ENCODE results near the gene TBC1D16. TPM values are rescaled to one million over a fixed set of nuclear protein-coding genes. Genes with fewer than 3 reads are reported as not detected.

The TBC1D16 gene
- total RNA-seq, 1 donor, result 68.8 TPM

DNA sequence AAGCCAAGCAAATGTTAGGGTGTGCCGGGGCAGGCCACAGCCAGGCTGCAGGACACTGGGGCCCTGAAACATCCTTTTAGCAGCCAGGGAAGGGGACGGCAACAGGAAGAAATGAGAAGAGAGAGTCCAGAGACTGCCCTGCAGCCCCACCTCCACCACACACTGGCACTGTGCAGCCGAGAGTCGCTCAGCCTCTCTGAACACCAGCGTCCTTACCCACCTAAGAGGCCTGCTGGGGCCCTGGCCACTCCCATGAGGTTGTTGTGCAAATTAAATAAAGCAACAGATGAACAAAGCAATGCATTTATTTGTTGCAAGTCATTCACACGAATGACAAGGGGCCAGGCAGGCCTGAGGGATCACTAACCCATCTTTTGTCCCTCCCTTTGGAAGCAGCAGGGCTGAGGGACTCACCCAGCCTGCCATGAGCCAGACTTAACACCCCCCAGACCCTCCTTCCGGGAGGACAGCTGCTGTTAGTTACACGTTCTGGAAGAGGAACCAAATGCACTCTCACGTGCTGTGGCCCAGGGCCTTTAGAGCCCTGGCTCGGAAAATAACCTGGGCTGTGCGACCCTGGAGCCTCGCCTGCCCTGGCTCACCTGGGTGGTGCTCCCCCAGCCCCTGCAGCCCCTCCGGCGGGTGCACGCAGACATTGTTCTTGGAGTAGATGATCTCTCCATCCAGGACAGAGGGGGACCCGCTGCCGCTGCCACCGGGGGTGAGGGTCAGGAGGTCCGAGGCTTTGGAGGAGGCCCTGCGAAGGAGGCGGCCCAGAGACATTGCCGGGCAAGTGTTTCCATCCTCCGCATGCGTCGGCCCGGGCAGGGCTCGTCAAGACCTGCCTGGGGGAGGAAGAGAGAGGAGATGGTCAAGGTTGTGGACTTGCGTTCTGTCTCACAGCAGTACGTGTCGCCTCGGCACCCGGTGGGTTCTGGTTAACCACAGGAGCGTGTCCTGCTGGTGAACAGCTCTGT lies 22.6 kb downstream of the TBC1D16 start:
- H3K36me3 ChIP-seq (ENCODE audit: insufficient read depth, low read length), result peaks cover 7% of the 10 kb centered on the region
- H3K4me1 ChIP-seq (ENCODE audit: insufficient read depth, low read length), result peaks cover 4% of the 10 kb centered on the region
- H3K9me3 ChIP-seq (ENCODE audit: low read depth, low read length), result no peaks in the 10 kb centered on the region
- peaks cover 16% of the 10 kb centered on the region for H3K79me2 ChIP-seq (ENCODE audit: insufficient read depth, low read length)
- peak; percentile 69 for DNase-seq (ENCODE audit: insufficient read length, low spot score, missing footprints)
- H3K27me3 ChIP-seq (ENCODE audit: insufficient read depth, low read length), result no peaks in the 10 kb centered on the region
- peaks cover 16% of the 10 kb centered on the region for H4K20me1 ChIP-seq (ENCODE audit: insufficient read depth, low read length)
- no peak overlapping the region for H3K27ac ChIP-seq (ENCODE audit: low read depth, low read length)
- H2AFZ ChIP-seq (ENCODE audit: low read length), result no peak overlapping the region
- H3K4me2 ChIP-seq (ENCODE audit: insufficient read depth, low read length), result no peak overlapping the region
- no peak overlapping the region for H3K4me3 ChIP-seq (ENCODE audit: insufficient read depth, low read length)
- TF ChIP-seq, protein P1, sequence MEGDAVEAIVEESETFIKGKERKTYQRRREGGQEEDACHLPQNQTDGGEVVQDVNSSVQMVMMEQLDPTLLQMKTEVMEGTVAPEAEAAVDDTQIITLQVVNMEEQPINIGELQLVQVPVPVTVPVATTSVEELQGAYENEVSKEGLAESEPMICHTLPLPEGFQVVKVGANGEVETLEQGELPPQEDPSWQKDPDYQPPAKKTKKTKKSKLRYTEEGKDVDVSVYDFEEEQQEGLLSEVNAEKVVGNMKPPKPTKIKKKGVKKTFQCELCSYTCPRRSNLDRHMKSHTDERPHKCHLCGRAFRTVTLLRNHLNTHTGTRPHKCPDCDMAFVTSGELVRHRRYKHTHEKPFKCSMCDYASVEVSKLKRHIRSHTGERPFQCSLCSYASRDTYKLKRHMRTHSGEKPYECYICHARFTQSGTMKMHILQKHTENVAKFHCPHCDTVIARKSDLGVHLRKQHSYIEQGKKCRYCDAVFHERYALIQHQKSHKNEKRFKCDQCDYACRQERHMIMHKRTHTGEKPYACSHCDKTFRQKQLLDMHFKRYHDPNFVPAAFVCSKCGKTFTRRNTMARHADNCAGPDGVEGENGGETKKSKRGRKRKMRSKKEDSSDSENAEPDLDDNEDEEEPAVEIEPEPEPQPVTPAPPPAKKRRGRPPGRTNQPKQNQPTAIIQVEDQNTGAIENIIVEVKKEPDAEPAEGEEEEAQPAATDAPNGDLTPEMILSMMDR (IDR thresholded peaks at IDR 0.05; ENCODE audit: extremely low read depth, low read depth, low read length), result no peak

DNA sequence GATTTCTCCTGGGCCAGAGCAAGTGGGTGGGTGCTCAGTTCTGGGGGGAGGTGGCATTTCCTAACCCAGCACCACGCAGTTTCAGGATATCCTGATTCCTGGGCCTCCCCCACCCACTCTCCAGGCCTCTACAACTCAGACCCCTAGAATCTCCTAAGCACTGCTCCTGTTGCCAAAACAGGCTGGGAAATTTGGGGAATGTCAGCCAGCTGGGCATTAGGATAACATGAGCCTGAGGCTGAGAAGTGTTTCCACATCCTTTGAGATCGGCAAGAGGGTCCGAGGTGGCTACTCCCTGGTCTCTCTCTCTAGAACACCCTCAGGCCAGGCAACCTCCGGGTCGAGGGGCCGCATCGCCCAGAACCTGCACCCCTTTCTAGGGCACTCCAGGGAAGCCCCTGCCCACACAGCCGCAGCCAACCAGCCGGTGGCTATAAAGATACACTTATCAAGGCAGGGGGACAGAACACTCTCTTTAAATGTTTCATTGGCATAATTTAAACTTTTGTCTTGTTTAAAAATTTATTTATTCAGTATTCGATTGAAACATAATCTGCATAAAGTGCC lies 23.6 kb downstream of the TBC1D16 start:
- DNase-seq (ENCODE audit: insufficient read length, low spot score, missing footprints), result peak; percentile 80
- Histone ChIP-seq H3K4me1 (ENCODE audit: insufficient read depth, low read length) (peaks cover 4% of the 10 kb centered on the region), H3K4me2 (ENCODE audit: insufficient read depth, low read length) (no peak overlapping the region), H3K27me3 (ENCODE audit: insufficient read depth, low read length) (no peaks in the 10 kb centered on the region), H3K36me3 (ENCODE audit: insufficient read depth, low read length) (peaks cover 7% of the 10 kb centered on the region), H4K20me1 (ENCODE audit: insufficient read depth, low read length) (peaks cover 18% of the 10 kb centered on the region), H2AFZ (ENCODE audit: low read length) (no peak overlapping the region), H3K27ac (ENCODE audit: low read depth, low read length) (no peak overlapping the region), H3K9me3 (ENCODE audit: low read depth, low read length) (no peaks in the 10 kb centered on the region), H3K4me3 (ENCODE audit: insufficient read depth, low read length) (no peak overlapping the region), H3K79me2 (ENCODE audit: insufficient read depth, low read length) (peaks cover 14% of the 10 kb centered on the region)
- TF ChIP-seq, protein P1 (IDR thresholded peaks at IDR 0.05; ENCODE audit: extremely low read depth, low read depth, low read length), result no peak

DNA sequence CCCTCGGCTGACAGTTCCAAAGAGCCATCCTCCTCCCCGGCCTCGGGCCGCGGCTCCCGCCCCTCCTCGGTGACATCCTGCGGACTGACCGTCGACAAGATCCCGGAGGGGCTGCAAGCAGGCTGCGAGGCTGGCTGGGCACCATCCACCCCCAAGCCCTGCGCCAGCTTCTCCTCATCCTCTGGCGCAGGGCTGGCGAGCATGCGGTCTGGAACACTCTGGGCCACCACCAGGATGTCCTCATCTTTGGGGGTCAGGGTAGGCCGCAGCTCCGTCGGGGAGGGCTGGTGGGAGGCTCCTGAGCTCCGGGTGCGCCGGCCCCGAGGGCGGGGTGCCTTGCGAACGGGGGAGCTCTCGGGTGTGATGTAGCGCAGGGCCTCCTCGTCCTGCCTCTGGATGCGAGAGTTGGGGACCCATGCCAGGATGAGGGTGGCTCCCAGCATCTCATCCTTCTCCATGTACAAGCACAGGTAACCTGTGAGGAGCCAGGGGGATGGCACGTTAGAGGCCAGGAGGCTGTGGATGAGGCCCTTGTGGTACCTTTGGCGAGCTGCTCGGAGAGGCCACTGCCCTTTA lies 25.3 kb downstream of the TBC1D16 start:
- H4K20me1 ChIP-seq (ENCODE audit: insufficient read depth, low read length), result peaks cover 30% of the 10 kb centered on the region

More for the DNA sequence above, 25.3 kb downstream of the TBC1D16 start:
- Histone ChIP-seq H2AFZ (ENCODE audit: low read length) (no peak overlapping the region), H3K27ac (ENCODE audit: low read depth, low read length) (no peak overlapping the region), H3K4me3 (ENCODE audit: insufficient read depth, low read length) (no peak overlapping the region), H3K4me2 (ENCODE audit: insufficient read depth, low read length) (no peak overlapping the region), H3K79me2 (ENCODE audit: insufficient read depth, low read length) (peaks cover 11% of the 10 kb centered on the region), H3K9me3 (ENCODE audit: low read depth, low read length) (no peaks in the 10 kb centered on the region), H3K36me3 (ENCODE audit: insufficient read depth, low read length) (peaks cover 7% of the 10 kb centered on the region), H3K4me1 (ENCODE audit: insufficient read depth, low read length) (peaks cover 4% of the 10 kb centered on the region), H3K27me3 (ENCODE audit: insufficient read depth, low read length) (no peaks in the 10 kb centered on the region)
- peak; percentile 53 for DNase-seq (ENCODE audit: insufficient read length, low spot score, missing footprints)
- TF ChIP-seq, protein P1 (IDR thresholded peaks at IDR 0.05; ENCODE audit: extremely low read depth, low read depth, low read length), result no peak
